CD4-positive, alpha-beta T cell (primary cell): ENCODE results near the gene GADL1. TPM values are rescaled to one million over a fixed set of nuclear protein-coding genes. Genes with fewer than 3 reads are reported as not detected.
A peak's percentile ranks its signal among the peaks of the same experiment; 100 is the strongest.

Experiments
- ATAC-seq: fragments of 200-7000 bp; cut with Tn5 transposase; one replicate; pipeline ENCODE4 v1.10.0; 2022; ENCODE audit warnings: mild to moderate bottlenecking; ENCODE audit not compliant: poor library complexity
- CTCF ChIA-PET: fragments of 350-600 bp; sonication (Branson Sonifier 250); formaldehyde crosslinking; loops from one replicate; lab custom pipeline; 2021; ENCODE audit warnings: antibody characterized with exemption, inconsistent platforms; lab: Charles Lee
- POLR2A ChIA-PET: fragments of 350-600 bp; sonication (Branson Sonifier 250); formaldehyde crosslinking; loops from one replicate; lab custom pipeline; 2021; ENCODE audit warnings: antibody characterized with exemption, inconsistent platforms; lab: Charles Lee
- DNase-seq, 14 experiments: peaks; one replicate each; pipeline ENCODE4 v3.0.0-alpha.2; 2013 to 2020; ENCODE audit warnings: mixed read lengths in 2 of 14
- H3K27ac ChIP-seq, 2 donors: one replicate each; pipeline versions ENCODE4 v1.5.1 to v1.7.0; 2013; ENCODE audit warnings: low read length in 2 of 2, low read depth in 1 of 2, mild to moderate bottlenecking in 1 of 2
- H3K27me3 ChIP-seq, 2 experiments: 1 replicate in 1 of 2; 2 replicates in 1 of 2; pipeline versions ENCODE4 v1.6.1 to v1.7.0; 2013; ENCODE audit warnings: low read length in 2 of 2, control low read depth in 1 of 2, mild to moderate bottlenecking in 1 of 2, moderate library complexity in 1 of 2; ENCODE audit not compliant: insufficient read depth in 2 of 2, control insufficient read depth in 1 of 2
- H3K36me3 ChIP-seq: one replicate; pipeline ENCODE4 v1.6.1; 2013; ENCODE audit warnings: low read length, control low read depth; ENCODE audit not compliant: insufficient read depth
- H3K4me1 ChIP-seq: one replicate; pipeline ENCODE4 v1.6.1; 2013; ENCODE audit warnings: low read length, control low read depth; ENCODE audit not compliant: insufficient read depth
- H3K4me3 ChIP-seq: one replicate; pipeline ENCODE4 v1.5.1; 2013; ENCODE audit warnings: mild to moderate bottlenecking, low read length, moderate library complexity
- H3K9me3 ChIP-seq, 2 experiments: 1 replicate in 1 of 2; 2 replicates in 1 of 2; pipeline versions ENCODE4 v1.6.1 to v1.7.0; 2013; ENCODE audit warnings: low read length in 2 of 2, mild to moderate bottlenecking in 2 of 2, control low read depth in 1 of 2, moderate library complexity in 1 of 2; ENCODE audit not compliant: control insufficient read depth in 1 of 2, insufficient read depth in 1 of 2
- H3K27ac Mint-ChIP-seq: one replicate; pipeline ENCODE4 v1.8.0; 2020; ENCODE audit warnings: mixed read lengths
- H3K27me3 Mint-ChIP-seq: one replicate; pipeline ENCODE4 v1.8.0; 2021; ENCODE audit warnings: mixed read lengths
- H3K36me3 Mint-ChIP-seq: one replicate; pipeline ENCODE4 v1.8.0; 2021; ENCODE audit warnings: low read depth, mixed read lengths
- H3K4me1 Mint-ChIP-seq: one replicate; pipeline ENCODE4 v1.8.0; 2021; ENCODE audit warnings: low read depth, mixed read lengths
- H3K4me3 Mint-ChIP-seq: one replicate; pipeline ENCODE4 v1.8.0; 2020; ENCODE audit warnings: mild to moderate bottlenecking, mixed read lengths
- H3K9me3 Mint-ChIP-seq: one replicate; pipeline ENCODE4 v1.8.0; 2020; ENCODE audit warnings: mixed read lengths
- intact Hi-C, 2 experiments: fragments of 100-400 bp; cut with DNase I in 1 of 2; cut with micrococcal nuclease in 1 of 2; formaldehyde crosslinking; loops; one replicate each; pipeline versions ENCODE4 v1.15.1 to v1.9.0; 2023 to 2025; cut with DNase I, micrococcal nuclease
- total RNA-seq, 174 experiments: library from RNA in 2 of 174; stranded (reverse) in 2 of 174; gene quantifications; one replicate each; pipeline ENCODE4 v1.2.3 and lab custom pipeline; 2021 to 2026
- TF ChIP-seq, protein P1 (sequence below): fragments of 200-600 bp; IDR thresholded peaks from one replicate; pipeline ENCODE4 v1.8.0; 2022; ENCODE audit warnings: antibody characterized with exemption, mild to moderate bottlenecking

Gene GADL1
- total RNA-seq, 2 experiments from 2014 or later: not detected

DNA sequence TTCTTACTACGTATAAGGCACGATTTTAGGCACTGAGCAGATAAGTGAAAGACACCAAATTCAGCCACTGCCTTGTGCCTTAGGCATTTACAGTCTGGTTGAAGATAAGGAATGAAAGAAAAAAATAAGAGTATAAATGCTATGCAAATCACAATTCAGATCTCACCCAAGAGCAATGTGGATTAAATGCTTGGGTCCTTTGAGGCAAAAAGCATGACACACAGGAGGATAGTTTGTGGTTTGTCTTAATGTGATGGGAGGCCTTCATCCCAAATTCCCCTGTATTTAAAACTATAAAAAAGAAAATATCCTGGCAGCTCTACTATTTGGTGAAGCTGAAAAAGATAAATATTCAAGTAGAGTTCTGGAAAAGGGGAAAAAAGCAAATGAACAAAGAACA is 208.3 kb downstream of the GADL1 start:
- Mint-ChIP-seq H3K36me3 (peaks cover 97% of the 10 kb centered on the region), H3K4me1 (peaks cover 97% of the 10 kb centered on the region), H3K4me3 (no peak overlapping the region), H3K27ac (peak overlapping the region; percentile 82), H3K27me3 (no peaks in the 10 kb centered on the region), H3K9me3 (no peaks in the 10 kb centered on the region)
- no peak overlapping the region for H3K4me3 ChIP-seq
- intact Hi-C loops: loop anchor here in 1 of 2 experiments (10.0 kb wide), 1 partner anchor 51 kb away; no protein-coding TSS in a partner anchor
- H3K9me3 ChIP-seq: no peaks in the 10 kb centered on the region
- no peak overlapping the region for H3K27ac ChIP-seq
- CTCF ChIA-PET: interaction anchor here (1.1 kb wide), 1 partner anchor 366 kb away, joined by 3 read pairs; no protein-coding TSS in a partner anchor
- ATAC-seq: no peak
- TF ChIP-seq, protein P1, sequence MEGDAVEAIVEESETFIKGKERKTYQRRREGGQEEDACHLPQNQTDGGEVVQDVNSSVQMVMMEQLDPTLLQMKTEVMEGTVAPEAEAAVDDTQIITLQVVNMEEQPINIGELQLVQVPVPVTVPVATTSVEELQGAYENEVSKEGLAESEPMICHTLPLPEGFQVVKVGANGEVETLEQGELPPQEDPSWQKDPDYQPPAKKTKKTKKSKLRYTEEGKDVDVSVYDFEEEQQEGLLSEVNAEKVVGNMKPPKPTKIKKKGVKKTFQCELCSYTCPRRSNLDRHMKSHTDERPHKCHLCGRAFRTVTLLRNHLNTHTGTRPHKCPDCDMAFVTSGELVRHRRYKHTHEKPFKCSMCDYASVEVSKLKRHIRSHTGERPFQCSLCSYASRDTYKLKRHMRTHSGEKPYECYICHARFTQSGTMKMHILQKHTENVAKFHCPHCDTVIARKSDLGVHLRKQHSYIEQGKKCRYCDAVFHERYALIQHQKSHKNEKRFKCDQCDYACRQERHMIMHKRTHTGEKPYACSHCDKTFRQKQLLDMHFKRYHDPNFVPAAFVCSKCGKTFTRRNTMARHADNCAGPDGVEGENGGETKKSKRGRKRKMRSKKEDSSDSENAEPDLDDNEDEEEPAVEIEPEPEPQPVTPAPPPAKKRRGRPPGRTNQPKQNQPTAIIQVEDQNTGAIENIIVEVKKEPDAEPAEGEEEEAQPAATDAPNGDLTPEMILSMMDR: no peak
- peaks cover 49% of the 10 kb centered on the region for H3K4me1 ChIP-seq
- POLR2A ChIA-PET: interaction anchor here (1.3 to 1.7 kb wide), 2 partner anchors 28 to 80 kb away, joined by 3 to 5 read pairs; partner anchors contain the start of gene TGFBR2
- no peaks in the 10 kb centered on the region for H3K27me3 ChIP-seq
- no peak for DNase-seq
- peaks cover 81% of the 10 kb centered on the region for H3K36me3 ChIP-seq

DNA sequence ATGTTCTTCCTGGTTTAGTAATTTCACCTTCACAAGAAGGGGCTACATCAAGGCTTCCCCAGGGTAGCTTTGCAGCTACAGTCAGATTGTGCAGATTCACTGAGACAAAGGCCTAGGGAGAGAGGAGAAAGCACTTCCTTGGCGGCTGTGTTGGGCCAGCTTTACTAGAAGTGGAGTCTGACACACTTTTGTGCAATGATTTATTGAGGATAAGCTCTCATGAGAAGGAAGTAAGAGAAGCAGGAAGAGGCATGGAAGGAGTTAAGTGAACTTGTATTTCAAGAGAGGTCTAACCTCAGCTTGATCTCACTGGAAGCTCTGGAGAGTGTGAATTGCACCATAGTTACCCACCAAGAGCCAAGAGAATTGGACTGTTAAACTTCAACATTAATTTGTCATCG is 209.2 kb downstream of the GADL1 start:
- H3K27me3 Mint-ChIP-seq: no peaks in the 10 kb centered on the region
- DNase-seq (no peak), ATAC-seq (no peak)
- Histone ChIP-seq H3K9me3 (no peaks in the 10 kb centered on the region), H3K4me1 (peaks cover 52% of the 10 kb centered on the region), H3K4me3 (no peak overlapping the region), H3K36me3 (peaks cover 73% of the 10 kb centered on the region), H3K27ac (peak overlapping the region in 1 of 2 donors; percentile 6), H3K27me3 (no peaks in the 10 kb centered on the region)
- peak overlapping the region; percentile 82 for H3K27ac Mint-ChIP-seq
- TF ChIP-seq, protein P1: no peak
- CTCF ChIA-PET: interaction anchor here (1.1 to 1.9 kb wide), 3 partner anchors 8 to 14 kb away, joined by 3 to 6 read pairs (median 5); no protein-coding TSS in a partner anchor
- H3K36me3 Mint-ChIP-seq: peaks cover 97% of the 10 kb centered on the region
- no peaks in the 10 kb centered on the region for H3K9me3 Mint-ChIP-seq
- H3K4me1 Mint-ChIP-seq: peaks cover 97% of the 10 kb centered on the region
- peak overlapping the region; percentile 46 for H3K4me3 Mint-ChIP-seq
- POLR2A ChIA-PET: interaction anchor here (0.6 to 1.7 kb wide), 6 partner anchors 9 to 79 kb away, joined by 3 to 5 read pairs (median 3); partner anchors contain the start of gene TGFBR2
- intact Hi-C loops: loop anchor here in 1 of 2 experiments (10.0 kb wide), 1 partner anchor 50 kb away; no protein-coding TSS in a partner anchor

DNA sequence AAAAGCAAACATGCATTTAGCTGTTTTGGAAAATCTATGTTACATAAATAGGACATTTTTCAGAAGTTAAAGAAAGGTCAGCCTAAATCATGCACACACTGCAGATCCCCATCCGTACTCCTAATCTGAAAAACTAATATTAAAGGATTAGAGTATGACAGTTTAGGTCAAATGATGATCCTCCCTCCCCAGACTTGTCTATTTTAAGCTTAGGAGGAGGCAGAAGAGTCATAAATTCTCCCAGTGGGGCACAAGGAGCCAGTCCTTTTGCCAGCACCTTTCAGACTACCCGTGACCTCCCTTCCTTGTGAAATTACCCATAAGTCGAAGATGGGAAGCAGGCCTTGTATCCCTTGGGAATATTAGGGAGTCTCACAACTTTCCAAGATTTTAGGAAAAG is 210.1 kb downstream of the GADL1 start:
- CTCF ChIA-PET: interaction anchor here (0.8 to 1.9 kb wide), 3 partner anchors 9 to 55 kb away, joined by 3 to 6 read pairs (median 5); no protein-coding TSS in a partner anchor
- peaks cover 97% of the 10 kb centered on the region for H3K36me3 Mint-ChIP-seq
- peaks cover 58% of the 10 kb centered on the region for H3K4me1 ChIP-seq
- H3K9me3 Mint-ChIP-seq: no peaks in the 10 kb centered on the region
- H3K4me3 Mint-ChIP-seq: no peak overlapping the region
- H3K27ac Mint-ChIP-seq: peak overlapping the region; percentile 82
- TF ChIP-seq, protein P1: no peak
- DNase-seq (no peak), ATAC-seq (no peak)
- H3K4me3 ChIP-seq: no peak overlapping the region
- peaks cover 97% of the 10 kb centered on the region for H3K4me1 Mint-ChIP-seq
- no peaks in the 10 kb centered on the region for H3K27me3 Mint-ChIP-seq
- peak overlapping the region in 1 of 2 donors; percentile 17 for H3K27ac ChIP-seq
- no peaks in the 10 kb centered on the region for H3K9me3 ChIP-seq
- POLR2A ChIA-PET: interaction anchor here (0.8 to 1.2 kb wide), 3 partner anchors 17 to 36 kb away, joined by 3 read pairs; no protein-coding TSS in a partner anchor
- intact Hi-C loops: loop anchor here (5.0 to 10.0 kb wide), 2 partner anchors 37 to 50 kb away; no protein-coding TSS in a partner anchor
- H3K27me3 ChIP-seq: no peaks in the 10 kb centered on the region
- H3K36me3 ChIP-seq: peaks cover 69% of the 10 kb centered on the region
